ENCODE results near the gene SAMD4A. TPM values are rescaled to one million over a fixed set of nuclear protein-coding genes. Genes with fewer than 3 reads are reported as not detected.

SAMD4A gene
- total and polyA plus RNA-seq, 11 donors = 45.0 to 247 (median 138) TPM

GRCh38 chr14:54584097-54584496, 17.2 kb downstream of the SAMD4A start:
- ATAC-seq (no peak), DNase-seq (no peak)
- 29 to 44% (median 37%) methylated on average over 1 of the region's 1 CpG for WGBS, 4 donors
- Histone ChIP-seq H3K36me3 (peaks cover 0 to 17% (median 0%) of the 10 kb centered on the region in 9 donors), H3K27me3 (no peaks in the 10 kb centered on the region), H3K27ac (no peak overlapping the region), H3K4me3 (no peak overlapping the region), H3K4me1 (peaks cover 0 to 61% (median 17%) of the 10 kb centered on the region in 12 donors), H3K9me3 (peaks cover 0 to 12% (median 0%) of the 10 kb centered on the region in 12 donors)
- intact Hi-C loops (cut with DNase I) = no loop called here
- no peak for TF ChIP-seq POLR2A (IDR thresholded peaks at IDR 0.05)
- TF ChIP-seq, protein P1, sequence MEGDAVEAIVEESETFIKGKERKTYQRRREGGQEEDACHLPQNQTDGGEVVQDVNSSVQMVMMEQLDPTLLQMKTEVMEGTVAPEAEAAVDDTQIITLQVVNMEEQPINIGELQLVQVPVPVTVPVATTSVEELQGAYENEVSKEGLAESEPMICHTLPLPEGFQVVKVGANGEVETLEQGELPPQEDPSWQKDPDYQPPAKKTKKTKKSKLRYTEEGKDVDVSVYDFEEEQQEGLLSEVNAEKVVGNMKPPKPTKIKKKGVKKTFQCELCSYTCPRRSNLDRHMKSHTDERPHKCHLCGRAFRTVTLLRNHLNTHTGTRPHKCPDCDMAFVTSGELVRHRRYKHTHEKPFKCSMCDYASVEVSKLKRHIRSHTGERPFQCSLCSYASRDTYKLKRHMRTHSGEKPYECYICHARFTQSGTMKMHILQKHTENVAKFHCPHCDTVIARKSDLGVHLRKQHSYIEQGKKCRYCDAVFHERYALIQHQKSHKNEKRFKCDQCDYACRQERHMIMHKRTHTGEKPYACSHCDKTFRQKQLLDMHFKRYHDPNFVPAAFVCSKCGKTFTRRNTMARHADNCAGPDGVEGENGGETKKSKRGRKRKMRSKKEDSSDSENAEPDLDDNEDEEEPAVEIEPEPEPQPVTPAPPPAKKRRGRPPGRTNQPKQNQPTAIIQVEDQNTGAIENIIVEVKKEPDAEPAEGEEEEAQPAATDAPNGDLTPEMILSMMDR (IDR thresholded peaks at IDR 0.05) = no peak

DNA sequence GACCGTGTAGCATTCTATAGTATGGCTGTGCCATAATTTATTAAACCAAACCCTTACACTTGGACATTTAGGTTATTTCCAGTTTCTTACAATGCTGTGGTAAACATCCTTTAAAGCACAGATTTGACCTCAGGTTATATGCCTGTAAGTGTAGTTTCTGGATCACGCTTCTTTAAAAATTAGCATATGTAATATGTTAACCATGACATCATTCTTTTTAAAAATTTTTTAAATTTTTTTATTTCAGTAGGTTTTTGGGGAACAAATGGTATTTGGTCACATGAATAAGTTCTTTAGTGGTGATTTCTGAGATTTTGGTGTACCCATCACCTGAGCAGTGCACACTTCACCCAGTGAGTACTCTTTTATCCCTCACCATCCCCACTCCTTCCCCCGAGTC, 18.3 kb downstream of the SAMD4A start:
- H3K4me3 ChIP-seq = no peak overlapping the region
- WGBS, 4 donors = 92 to 94% (median 93%) methylated on average over 3 of the region's 3 CpGs
- H3K27ac ChIP-seq = no peak overlapping the region
- no peak for DNase-seq
- peaks cover 0 to 17% (median 0%) of the 10 kb centered on the region in 9 donors for H3K36me3 ChIP-seq
- intact Hi-C loops (cut with DNase I) = loop anchor here in 1 of 10 donors (5.0 kb wide), 1 partner anchor 37 kb away; no protein-coding TSS in a partner anchor
- TF ChIP-seq, protein P1 (IDR thresholded peaks at IDR 0.05) = no peak
- no peak for TF ChIP-seq POLR2A (IDR thresholded peaks at IDR 0.05)
- ATAC-seq = no peak
- no peaks in the 10 kb centered on the region for H3K27me3 ChIP-seq
- H3K4me1 ChIP-seq = peaks cover 0 to 60% (median 11%) of the 10 kb centered on the region in 12 donors
- H3K9me3 ChIP-seq = peaks cover 0 to 12% (median 0%) of the 10 kb centered on the region in 12 donors

DNA sequence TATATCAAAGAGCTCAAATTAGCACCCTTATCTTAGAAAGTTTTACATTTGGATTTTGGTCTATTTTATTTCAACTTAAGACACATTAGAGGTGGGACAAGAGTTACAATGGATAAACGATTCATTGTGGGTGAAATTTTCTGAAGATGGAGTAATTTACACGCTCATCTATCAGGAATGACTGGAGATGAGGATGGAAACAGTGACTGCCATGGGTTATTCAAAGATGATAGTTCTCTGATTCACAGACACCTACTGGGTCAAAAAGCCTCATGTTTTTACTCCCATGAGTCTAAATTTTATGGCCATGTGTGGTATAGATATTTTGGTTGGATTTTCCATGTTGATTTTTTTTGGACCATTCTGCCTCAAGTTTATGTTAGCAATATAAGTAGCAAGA, 22.1 kb downstream of the SAMD4A start:
- DNase-seq (no peak), ATAC-seq (no peak)
- Histone ChIP-seq H3K27me3 (no peaks in the 10 kb centered on the region), H3K4me3 (no peak overlapping the region), H3K4me1 (peaks cover 2 to 54% (median 30%) of the 10 kb centered on the region in 12 donors), H3K27ac (no peak overlapping the region), H3K9me3 (peaks cover 0 to 12% (median 0%) of the 10 kb centered on the region in 12 donors), H3K36me3 (peaks cover 0 to 11% (median 0%) of the 10 kb centered on the region in 9 donors)
- TF ChIP-seq, protein P1 (IDR thresholded peaks at IDR 0.05) = no peak
- WGBS, 4 donors = 73 to 80% (median 75%) methylated on average over 2 of the region's 2 CpGs
- intact Hi-C loops (cut with DNase I) = loop anchor here in 1 of 10 donors (5.0 kb wide), 1 partner anchor 33 kb away; no protein-coding TSS in a partner anchor

GRCh38 chr14:54589843-54590242, 22.9 kb downstream of the SAMD4A start:
- peaks cover 0 to 12% (median 0%) of the 10 kb centered on the region in 12 donors for H3K9me3 ChIP-seq
- WGBS, 4 donors = 68 to 74% (median 71%) methylated on average over 4 of the region's 4 CpGs
- intact Hi-C loops (cut with DNase I) = loop anchor here in 1 of 10 donors (5.0 kb wide), 1 partner anchor 32 kb away; no protein-coding TSS in a partner anchor
- H3K36me3 ChIP-seq = peaks cover 0 to 11% (median 0%) of the 10 kb centered on the region in 9 donors
- no peaks in the 10 kb centered on the region for H3K27me3 ChIP-seq
- DNase-seq = no peak
- ATAC-seq = no peak
- no peak overlapping the region for H3K4me3 ChIP-seq
- TF ChIP-seq, protein P1 (IDR thresholded peaks at IDR 0.05) = no peak
- TF ChIP-seq POLR2A (IDR thresholded peaks at IDR 0.05) = no peak
- peak overlapping the region in 1 of 12 donors; percentile 7 for H3K27ac ChIP-seq
- H3K4me1 ChIP-seq = peaks cover 3 to 53% (median 33%) of the 10 kb centered on the region in 12 donors
